Liver (tissue), 9 donors: Measurements from ENCODE around the gene SERPINB1. TPM values are rescaled to one million over a fixed set of nuclear protein-coding genes. Genes with fewer than 3 reads are reported as not detected.

Experiments used
- DNase-seq: peaks from one replicate; pipeline ENCODE4 v3.0.0-alpha.2; 2017; ENCODE audit warnings: low spot score
- H3K27ac ChIP-seq, 2 donors: one replicate each; pipeline ENCODE4 v1.7.0; 2013; ENCODE audit warnings: inconsistent platforms in 2 of 2, low read length in 2 of 2, control low read depth in 1 of 2, low read depth in 1 of 2, mild to moderate bottlenecking in 1 of 2
- H3K27me3 ChIP-seq, 4 donors: one replicate each; pipeline versions ENCODE4 v1.6.1 to v1.7.0; 2013; ENCODE audit warnings: low read length in 3 of 4, inconsistent platforms in 1 of 4, mild to moderate bottlenecking in 1 of 4, moderate library complexity in 1 of 4; ENCODE audit not compliant: control insufficient read depth in 4 of 4, insufficient read depth in 4 of 4
- H3K36me3 ChIP-seq, 4 donors: one replicate each; pipeline versions ENCODE4 v1.6.1 to v1.7.0; 2013; ENCODE audit warnings: low read length in 3 of 4, mild to moderate bottlenecking in 3 of 4, low read depth in 1 of 4, moderate library complexity in 1 of 4; ENCODE audit not compliant: control insufficient read depth in 4 of 4, insufficient read depth in 3 of 4
- H3K4me1 ChIP-seq, 4 donors: one replicate each; pipeline versions ENCODE4 v1.6.1 to v1.7.0; 2013; ENCODE audit warnings: low read length in 3 of 4, mild to moderate bottlenecking in 3 of 4, moderate library complexity in 1 of 4; ENCODE audit not compliant: control insufficient read depth in 4 of 4, insufficient read depth in 4 of 4
- H3K4me3 ChIP-seq, 3 donors: one replicate each; pipeline versions ENCODE4 v1.6.1 to v1.7.0; 2013; ENCODE audit warnings: low read length in 3 of 3, control low read depth in 1 of 3, low read depth in 1 of 3, mild to moderate bottlenecking in 1 of 3
- H3K9ac ChIP-seq, 2 donors: one replicate each; pipeline ENCODE4 v1.7.0; 2013; ENCODE audit warnings: low read length in 2 of 2, mild to moderate bottlenecking in 2 of 2, moderate library complexity in 2 of 2, control low read depth in 1 of 2, low read depth in 1 of 2
- H3K9me3 ChIP-seq, 4 donors: one replicate each; pipeline versions ENCODE4 v1.6.1 to v1.7.0; 2013; ENCODE audit warnings: low read length in 3 of 4; ENCODE audit not compliant: control insufficient read depth in 4 of 4
- EGR1 ChIP-seq, 2 donors: IDR thresholded peaks; 2 replicates each; pipeline ENCODE4 v1.6.1; 2016 to 2018; ENCODE audit warnings: antibody characterized with exemption in 2 of 2, low read depth in 2 of 2
- FOXA1 ChIP-seq: IDR thresholded peaks from 2 replicates; pipeline ENCODE4 v1.6.1; 2016; ENCODE audit warnings: antibody characterized with exemption
- FOXA2 ChIP-seq: IDR thresholded peaks from 2 replicates; pipeline ENCODE4 v1.6.1; 2016; ENCODE audit warnings: antibody characterized with exemption
- GABPA ChIP-seq, 2 donors: IDR thresholded peaks in 1 of 2; conservative IDR thresholded peaks in 1 of 2; 2 replicates each; pipeline ENCODE4 v1.6.1; 2016; ENCODE audit warnings: antibody characterized with exemption in 2 of 2, mild to moderate bottlenecking in 1 of 2, moderate library complexity in 1 of 2
- HNF4A ChIP-seq, 2 donors: conservative IDR thresholded peaks; 2 replicates each; pipeline ENCODE4 v1.6.1; 2016; ENCODE audit warnings: antibody characterized with exemption in 2 of 2, mild to moderate bottlenecking in 2 of 2
- HNF4G ChIP-seq: IDR thresholded peaks from 2 replicates; pipeline ENCODE4 v1.6.1; 2016; ENCODE audit warnings: antibody characterized with exemption
- JUND ChIP-seq, 2 donors: IDR thresholded peaks; 2 replicates each; pipeline ENCODE4 v1.6.1; 2016; ENCODE audit warnings: antibody characterized with exemption in 2 of 2
- MAX ChIP-seq: IDR thresholded peaks from 2 replicates; pipeline ENCODE4 v1.6.1; 2016; ENCODE audit warnings: antibody characterized with exemption
- NR2F2 ChIP-seq: IDR thresholded peaks from 2 replicates; pipeline ENCODE4 v1.6.1; 2016; ENCODE audit warnings: antibody characterized with exemption
- RAD21 ChIP-seq, 2 donors: IDR thresholded peaks; 2 replicates each; pipeline ENCODE4 v1.6.1; 2016; ENCODE audit warnings: antibody characterized with exemption in 2 of 2, mild to moderate bottlenecking in 2 of 2
- RXRA ChIP-seq, 2 donors: IDR thresholded peaks; 2 replicates each; pipeline ENCODE4 v1.6.1; 2017 to 2018; ENCODE audit warnings: antibody characterized with exemption in 2 of 2, mild to moderate bottlenecking in 1 of 2
- TAF1 ChIP-seq: conservative IDR thresholded peaks from 2 replicates; pipeline ENCODE4 v1.6.1; 2016; ENCODE audit warnings: antibody characterized with exemption, mild to moderate bottlenecking
- YY1 ChIP-seq: IDR thresholded peaks from 2 replicates; pipeline ENCODE4 v1.6.1; 2016; ENCODE audit warnings: antibody characterized with exemption, mild to moderate bottlenecking
- WGBS: extraction: QIAGEN DNeasy Blood & Tissue Kit; methylation state at CpG from one replicate; pipeline ENCODE4 v1.1.7; 2013; 5-methylcytosine and 5-hydroxymethylcytosine counted together
- polyA plus RNA-seq, 2 donors: library from polyadenylated mRNA; stranded (reverse) in 1 of 2; unstranded in 1 of 2; fragments of 200-250 nt in 1 of 2; fragments of >200 nt in 1 of 2; fragmentation: Nextera tagmentation in 1 of 2; extraction: Ambion mirVana in 1 of 2; gene quantifications; one replicate each; pipeline versions ENCODE4 v1.2.1 to v1.2.3, GENCODE V29; 2013 to 2015
- total RNA-seq, 2 donors: library from RNA; depleted of rRNA; stranded (reverse); fragments of >200 nt; gene quantifications; one replicate each; pipeline ENCODE4 v1.2.3, GENCODE V29; 2014
- TF ChIP-seq, protein P1 (sequence below): fragments of 150-350 bp; IDR thresholded peaks from 2 replicates; pipeline ENCODE4 v1.5.1; 2017; ENCODE audit warnings: improper control_type of control experiment, low read depth, low read length; ENCODE audit not compliant: missing input control
- TF ChIP-seq, protein P2 (sequence below): IDR thresholded peaks from 2 replicates; pipeline ENCODE4 v1.6.1; 2016; ENCODE audit warnings: antibody characterized with exemption
- TF ChIP-seq, protein P3 (sequence below): IDR thresholded peaks from 2 replicates; pipeline ENCODE4 v1.6.1; 2016; ENCODE audit warnings: antibody characterized with exemption
- donor health status: healthy.
- donor health status: healthy.
- donor health status: healthy.
- donor health status: healthy.
- donor health status: healthy.

Gene SERPINB1
- total and polyA plus RNA-seq, 4 donors, result 12.5 to 34.3 (median 18.6) TPM

- 89% methylated on average over 2 of the region's 2 CpGs for WGBS
- H3K27ac ChIP-seq, result no peak overlapping the region
- no peaks in the 10 kb centered on the region for H3K27me3 ChIP-seq
- H3K4me3 ChIP-seq, result no peak overlapping the region
- H3K9me3 ChIP-seq, result no peaks in the 10 kb centered on the region
- no peak overlapping the region for H3K9ac ChIP-seq
- no peak for DNase-seq
- TF ChIP-seq HNF4A (conservative IDR thresholded peaks at IDR 0.05) (no peak), YY1 (no peak), HNF4G (no peak), GABPA (IDR thresholded peaks at IDR 0.05 in 1 of 2, conservative IDR thresholded peaks at IDR 0.05 in 1 of 2) (no peak), RAD21 (IDR thresholded peaks at IDR 0.05) (no peak)
- TF ChIP-seq, protein P1, sequence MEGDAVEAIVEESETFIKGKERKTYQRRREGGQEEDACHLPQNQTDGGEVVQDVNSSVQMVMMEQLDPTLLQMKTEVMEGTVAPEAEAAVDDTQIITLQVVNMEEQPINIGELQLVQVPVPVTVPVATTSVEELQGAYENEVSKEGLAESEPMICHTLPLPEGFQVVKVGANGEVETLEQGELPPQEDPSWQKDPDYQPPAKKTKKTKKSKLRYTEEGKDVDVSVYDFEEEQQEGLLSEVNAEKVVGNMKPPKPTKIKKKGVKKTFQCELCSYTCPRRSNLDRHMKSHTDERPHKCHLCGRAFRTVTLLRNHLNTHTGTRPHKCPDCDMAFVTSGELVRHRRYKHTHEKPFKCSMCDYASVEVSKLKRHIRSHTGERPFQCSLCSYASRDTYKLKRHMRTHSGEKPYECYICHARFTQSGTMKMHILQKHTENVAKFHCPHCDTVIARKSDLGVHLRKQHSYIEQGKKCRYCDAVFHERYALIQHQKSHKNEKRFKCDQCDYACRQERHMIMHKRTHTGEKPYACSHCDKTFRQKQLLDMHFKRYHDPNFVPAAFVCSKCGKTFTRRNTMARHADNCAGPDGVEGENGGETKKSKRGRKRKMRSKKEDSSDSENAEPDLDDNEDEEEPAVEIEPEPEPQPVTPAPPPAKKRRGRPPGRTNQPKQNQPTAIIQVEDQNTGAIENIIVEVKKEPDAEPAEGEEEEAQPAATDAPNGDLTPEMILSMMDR, result no peak
- peaks cover 0 to 1% (median 0%) of the 10 kb centered on the region in 4 donors for H3K4me1 ChIP-seq
- H3K36me3 ChIP-seq, result peaks cover 6 to 15% (median 8%) of the 10 kb centered on the region in 4 donors
Observed at GRCh38 chr6:2829253-2829652, 12.4 kb downstream of the SERPINB1 start.

GRCh38 chr6:2828629-2829028, 13.0 kb downstream of the SERPINB1 start:
- H3K9ac ChIP-seq, result no peak overlapping the region
- H3K27me3 ChIP-seq, result no peaks in the 10 kb centered on the region
- TF ChIP-seq NR2F2 (no peak), RXRA (IDR thresholded peaks at IDR 0.05) (no peak), JUND (IDR thresholded peaks at IDR 0.05) (no peak)
- TF ChIP-seq, protein P2, sequence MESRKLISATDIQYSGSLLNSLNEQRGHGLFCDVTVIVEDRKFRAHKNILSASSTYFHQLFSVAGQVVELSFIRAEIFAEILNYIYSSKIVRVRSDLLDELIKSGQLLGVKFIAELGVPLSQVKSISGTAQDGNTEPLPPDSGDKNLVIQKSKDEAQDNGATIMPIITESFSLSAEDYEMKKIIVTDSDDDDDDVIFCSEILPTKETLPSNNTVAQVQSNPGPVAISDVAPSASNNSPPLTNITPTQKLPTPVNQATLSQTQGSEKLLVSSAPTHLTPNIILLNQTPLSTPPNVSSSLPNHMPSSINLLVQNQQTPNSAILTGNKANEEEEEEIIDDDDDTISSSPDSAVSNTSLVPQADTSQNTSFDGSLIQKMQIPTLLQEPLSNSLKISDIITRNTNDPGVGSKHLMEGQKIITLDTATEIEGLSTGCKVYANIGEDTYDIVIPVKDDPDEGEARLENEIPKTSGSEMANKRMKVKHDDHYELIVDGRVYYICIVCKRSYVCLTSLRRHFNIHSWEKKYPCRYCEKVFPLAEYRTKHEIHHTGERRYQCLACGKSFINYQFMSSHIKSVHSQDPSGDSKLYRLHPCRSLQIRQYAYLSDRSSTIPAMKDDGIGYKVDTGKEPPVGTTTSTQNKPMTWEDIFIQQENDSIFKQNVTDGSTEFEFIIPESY, result no peak
- TF ChIP-seq, protein P1, result no peak
- H3K27ac ChIP-seq, result no peak overlapping the region
- H3K9me3 ChIP-seq, result no peaks in the 10 kb centered on the region
- H3K36me3 ChIP-seq, result peaks cover 0 to 10% (median 6%) of the 10 kb centered on the region in 4 donors
- WGBS, result 90% methylated on average over 4 of the region's 4 CpGs
- H3K4me1 ChIP-seq, result peaks cover 0 to 1% (median 0%) of the 10 kb centered on the region in 4 donors
- DNase-seq, result no peak
- H3K4me3 ChIP-seq, result no peak overlapping the region

DNA sequence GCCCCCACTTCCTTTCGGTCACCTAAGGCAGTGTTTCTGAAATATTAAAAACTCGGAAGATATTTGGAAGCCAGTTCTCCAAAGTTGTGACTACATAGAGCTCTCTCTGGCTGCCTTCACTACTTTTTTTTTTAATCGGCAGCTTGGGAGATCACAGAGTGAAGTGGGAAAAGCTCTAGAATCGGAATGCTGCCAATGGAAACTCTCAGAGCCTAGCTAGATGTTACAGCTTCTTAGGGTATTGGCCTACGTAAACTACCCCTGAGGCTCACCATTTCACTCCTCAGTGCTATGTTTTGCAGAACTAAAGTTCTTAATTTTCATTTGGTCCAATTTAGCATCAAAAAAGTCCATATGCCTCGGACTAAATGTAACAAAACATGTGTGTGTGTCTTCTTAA, 14.5 kb downstream of the SERPINB1 start:
- Histone ChIP-seq H3K27ac (no peak overlapping the region), H3K9me3 (no peaks in the 10 kb centered on the region), H3K27me3 (no peaks in the 10 kb centered on the region), H3K4me1 (no peaks in the 10 kb centered on the region), H3K36me3 (peaks cover 0 to 3% (median 2%) of the 10 kb centered on the region in 4 donors), H3K4me3 (no peak overlapping the region), H3K9ac (no peak overlapping the region)
- DNase-seq, result no peak
- 96% methylated on average over 6 of the region's 6 CpGs for WGBS
- TF ChIP-seq HNF4A (conservative IDR thresholded peaks at IDR 0.05) (no peak), EGR1 (IDR thresholded peaks at IDR 0.05; ENCODE audit: low read depth in 2 of 2) (no peak), MAX (no peak), YY1 (no peak), TAF1 (no peak), RXRA (IDR thresholded peaks at IDR 0.05) (no peak), RAD21 (IDR thresholded peaks at IDR 0.05) (no peak), JUND (IDR thresholded peaks at IDR 0.05) (no peak), FOXA2 (no peak), GABPA (IDR thresholded peaks at IDR 0.05 in 1 of 2, conservative IDR thresholded peaks at IDR 0.05 in 1 of 2) (no peak), FOXA1 (no peak)
- TF ChIP-seq, protein P3, sequence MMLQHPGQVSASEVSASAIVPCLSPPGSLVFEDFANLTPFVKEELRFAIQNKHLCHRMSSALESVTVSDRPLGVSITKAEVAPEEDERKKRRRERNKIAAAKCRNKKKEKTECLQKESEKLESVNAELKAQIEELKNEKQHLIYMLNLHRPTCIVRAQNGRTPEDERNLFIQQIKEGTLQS, result no peak
- TF ChIP-seq, protein P1, result no peak
- TF ChIP-seq, protein P2, result no peak
